Panc1 (cell line): Measurements from ENCODE around the gene WDR82. TPM values are rescaled to one million over a fixed set of nuclear protein-coding genes. Genes with fewer than 3 reads are reported as not detected.

Source experiments
- ATAC-seq: fragments of 200-7000 bp; cut with Tn5 transposase; 2 replicates; pipeline ENCODE4 v1.9.1; 2020; ENCODE audit warnings: mild to moderate bottlenecking, moderate library complexity
- BruUV-seq: library from RNA; stranded (reverse); fragments of 400-500 nt; replicated peaks from 2 replicates; lab custom pipeline; 2021; lab: Mats Ljungman, UMichigan
- CTCF ChIA-PET: fragments of 300-600 bp; sonication (Branson Sonifier 250); formaldehyde crosslinking; loops from one replicate; lab custom pipeline; 2022; ENCODE audit warnings: antibody characterized with exemption; lab: Charles Lee
- POLR2A ChIA-PET: fragments of 300-600 bp; sonication (Branson Sonifier 250); formaldehyde crosslinking; loops from one replicate; lab custom pipeline; 2022; ENCODE audit warnings: antibody characterized with exemption; lab: Charles Lee
- DNase-seq: peaks from one replicate; pipeline ENCODE4 v3.0.0-alpha.2; 2010; ENCODE audit warnings: low read depth, low spot score
- H3K27ac ChIP-seq: 2 replicates; pipeline ENCODE4 v1.5.1; 2011; ENCODE audit warnings: mild to moderate bottlenecking, low read length, inconsistent platforms
- H3K27me3 ChIP-seq: fragments of 200-500 bp; sonication (Bioruptor generic); 2 replicates; pipeline ENCODE4 v1.6.0; 2014; ENCODE audit warnings: low read length, inconsistent platforms; ENCODE audit not compliant: control insufficient read depth, insufficient read depth
- H3K36me3 ChIP-seq: fragments of 200-500 bp; sonication (Bioruptor generic); 2 replicates; pipeline ENCODE4 v1.5.1; 2014; ENCODE audit warnings: inconsistent platforms, mild to moderate bottlenecking, low read length, moderate library complexity; ENCODE audit not compliant: control insufficient read depth, insufficient read depth
- H3K4me1 ChIP-seq: 2 replicates; pipeline ENCODE4 v1.5.1; 2011; ENCODE audit warnings: inconsistent platforms, mild to moderate bottlenecking, low read length, moderate library complexity; ENCODE audit not compliant: control insufficient read depth, insufficient read depth
- H3K4me3 ChIP-seq, 2 experiments: 2 replicates each; pipeline ENCODE4 v1.5.1; 2011 to 2012; ENCODE audit warnings: low read depth in 2 of 2, low read length in 2 of 2, mild to moderate bottlenecking in 2 of 2, inconsistent platforms in 1 of 2, moderate library complexity in 1 of 2
- H3K9me3 ChIP-seq: fragments of 200-500 bp; sonication (Bioruptor generic); 2 replicates; pipeline ENCODE4 v1.5.1; 2014; ENCODE audit warnings: low read depth, mild to moderate bottlenecking, inconsistent platforms, low read length, moderate library complexity; ENCODE audit not compliant: control insufficient read depth, insufficient read depth
- POLR2AphosphoS5 ChIP-seq: IDR thresholded peaks from 2 replicates; pipeline ENCODE4 v1.6.1; 2012; ENCODE audit warnings: mild to moderate bottlenecking, low read depth, low read length, moderate library complexity
- REST ChIP-seq, 2 experiments: IDR thresholded peaks; 2 replicates each; pipeline ENCODE4 v1.6.1; 2011 to 2012; ENCODE audit warnings: low read depth in 2 of 2, control low read depth in 1 of 2, low read length in 1 of 2, mild to moderate bottlenecking in 1 of 2, moderate library complexity in 1 of 2; ENCODE audit not compliant: insufficient read depth in 1 of 2
- SIN3A ChIP-seq: IDR thresholded peaks from 2 replicates; pipeline ENCODE4 v1.6.1; 2012; ENCODE audit warnings: low read depth, mild to moderate bottlenecking, low read length, moderate library complexity, borderline replicate concordance; ENCODE audit not compliant: insufficient read depth
- TCF7L2 ChIP-seq: IDR thresholded peaks from 2 replicates; pipeline ENCODE4 v1.6.1; 2011; ENCODE audit warnings: mild to moderate bottlenecking, low read depth, low read length, inconsistent platforms
- in situ Hi-C: cut with HindIII; loops from 2 replicates; pipeline ENCODE4 v1.10.0; 2016; ENCODE audit warnings: low sequenced_read_pairs, low pct_unique_long_range_greater_than_20kb
- intact Hi-C: fragments of 100-400 bp; cut with micrococcal nuclease; formaldehyde crosslinking; loops from one replicate; pipeline ENCODE4 v1.10.0; 2022; ENCODE audit not compliant: unreplicated experiment
- total RNA-seq: library from RNA; stranded (reverse); gene quantifications from one replicate; pipeline ENCODE4 v1.2.1, GENCODE V29; 2021; ENCODE audit not compliant: unreplicated experiment
- TF ChIP-seq, protein P1 (sequence below): fragments of 450-650 bp; IDR thresholded peaks from 2 replicates; pipeline ENCODE4 v1.5.1; 2017; ENCODE audit warnings: mild to moderate bottlenecking

The WDR82 gene
- total RNA-seq, 1 experiment from 2014 or later, result 57.9 TPM

DNA sequence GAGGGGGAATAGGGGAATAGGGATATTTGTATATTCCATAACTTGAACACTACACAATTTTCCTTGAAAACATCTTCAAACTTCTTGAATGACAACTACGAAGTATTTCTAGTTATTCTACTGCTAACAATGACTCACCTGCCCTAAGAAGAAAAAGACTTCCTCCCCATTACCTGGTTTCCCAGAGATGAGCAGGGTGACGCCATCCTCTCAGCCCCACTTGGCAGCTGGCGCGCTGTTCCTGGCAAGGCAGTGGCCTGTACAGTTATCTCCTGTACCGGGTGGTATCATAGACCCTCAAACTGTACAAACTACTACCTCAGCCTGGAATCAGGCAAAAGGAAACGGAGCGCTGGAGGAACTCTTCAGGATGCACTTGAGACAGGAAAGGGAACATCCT is 10.4 kb downstream of the WDR82 start:
- ChIA-PET POLR2A (no interaction called here), CTCF (no interaction called here)
- ATAC-seq, result no peak
- H3K36me3 ChIP-seq, result peaks cover 16% of the 10 kb centered on the region; the same call in 1 of the 2 replicates
- no peaks in the 10 kb centered on the region for H3K9me3 ChIP-seq
- no peak overlapping the region for H3K27ac ChIP-seq
- intact Hi-C loops, result no loop called here
- H3K27me3 ChIP-seq, result no peaks in the 10 kb centered on the region
- no peak for DNase-seq
- TF ChIP-seq REST (IDR thresholded peaks at IDR 0.05; ENCODE audit: insufficient read depth in 1 of 2, low read depth in 2 of 2, low read length in 1 of 2), result no peak
- TF ChIP-seq POLR2AphosphoS5, result no peak
- no peak for TF ChIP-seq SIN3A
- TF ChIP-seq, protein P1, sequence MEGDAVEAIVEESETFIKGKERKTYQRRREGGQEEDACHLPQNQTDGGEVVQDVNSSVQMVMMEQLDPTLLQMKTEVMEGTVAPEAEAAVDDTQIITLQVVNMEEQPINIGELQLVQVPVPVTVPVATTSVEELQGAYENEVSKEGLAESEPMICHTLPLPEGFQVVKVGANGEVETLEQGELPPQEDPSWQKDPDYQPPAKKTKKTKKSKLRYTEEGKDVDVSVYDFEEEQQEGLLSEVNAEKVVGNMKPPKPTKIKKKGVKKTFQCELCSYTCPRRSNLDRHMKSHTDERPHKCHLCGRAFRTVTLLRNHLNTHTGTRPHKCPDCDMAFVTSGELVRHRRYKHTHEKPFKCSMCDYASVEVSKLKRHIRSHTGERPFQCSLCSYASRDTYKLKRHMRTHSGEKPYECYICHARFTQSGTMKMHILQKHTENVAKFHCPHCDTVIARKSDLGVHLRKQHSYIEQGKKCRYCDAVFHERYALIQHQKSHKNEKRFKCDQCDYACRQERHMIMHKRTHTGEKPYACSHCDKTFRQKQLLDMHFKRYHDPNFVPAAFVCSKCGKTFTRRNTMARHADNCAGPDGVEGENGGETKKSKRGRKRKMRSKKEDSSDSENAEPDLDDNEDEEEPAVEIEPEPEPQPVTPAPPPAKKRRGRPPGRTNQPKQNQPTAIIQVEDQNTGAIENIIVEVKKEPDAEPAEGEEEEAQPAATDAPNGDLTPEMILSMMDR, result no peak
- TF ChIP-seq TCF7L2, result no peak
- no TSS peak for BruUV-seq
- H3K4me1 ChIP-seq, result peaks cover 13% of the 10 kb centered on the region
- in situ Hi-C loops, result no loop called here
- H3K4me3 ChIP-seq, result no peak overlapping the region

DNA sequence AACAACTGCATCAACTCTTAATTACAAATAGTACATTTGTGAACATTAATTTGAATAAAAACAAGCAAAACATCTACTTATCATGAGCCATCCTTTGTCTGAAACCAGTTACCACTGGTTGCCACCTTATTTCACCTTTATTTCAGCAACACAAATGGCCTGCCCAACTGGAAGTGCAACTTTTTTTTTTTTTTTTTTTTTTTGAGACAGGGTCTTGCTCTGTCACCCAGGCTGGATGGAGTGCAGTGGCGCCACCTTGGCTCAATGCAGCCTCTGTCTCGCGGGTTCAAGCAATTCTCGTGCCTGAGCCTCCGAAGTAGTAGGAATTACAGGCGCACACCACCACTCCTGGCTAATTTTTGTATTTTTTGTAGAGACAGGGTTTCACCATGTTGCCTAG is 13.1 kb downstream of the WDR82 start:
- in situ Hi-C loops, result no loop called here
- Histone ChIP-seq H3K9me3 (no peaks in the 10 kb centered on the region), H3K27ac (no peak overlapping the region), H3K4me3 (no peak overlapping the region), H3K36me3 (peaks cover 26% of the 10 kb centered on the region), H3K4me1 (no peaks in the 10 kb centered on the region), H3K27me3 (no peaks in the 10 kb centered on the region)
- ATAC-seq (no peak), DNase-seq (no peak)
- no TSS peak for BruUV-seq
- no peak for TF ChIP-seq POLR2AphosphoS5
- TF ChIP-seq SIN3A, result no peak
- TF ChIP-seq, protein P1, result no peak
- TF ChIP-seq TCF7L2, result no peak
- no peak for TF ChIP-seq REST (IDR thresholded peaks at IDR 0.05; ENCODE audit: insufficient read depth in 1 of 2, low read depth in 2 of 2, low read length in 1 of 2)
- ChIA-PET POLR2A (interaction anchor here (0.5 kb wide), 1 partner anchor 1957 kb away, joined by 5 read pairs; no protein-coding TSS in a partner anchor), CTCF (no interaction called here)
- intact Hi-C loops, result no loop called here
